Fibroblast of villous mesenchyme (primary cell): ENCODE data around the gene AURKB. TPM values are rescaled to one million over a fixed set of nuclear protein-coding genes. Genes with fewer than 3 reads are reported as not detected.
A peak's percentile ranks its signal among the peaks of the same experiment; 100 is the strongest.

Source experiments
- DNase-seq: peaks from one replicate; pipeline ENCODE4 v3.0.0-alpha.2; 2010; ENCODE audit warnings: low read depth
- H3K4me3 ChIP-seq: 2 replicates; pipeline ENCODE4 v1.5.1; 2011; ENCODE audit warnings: low read depth, mild to moderate bottlenecking, low read length
- CTCF ChIP-seq: IDR thresholded peaks from 2 replicates; pipeline ENCODE4 v1.5.1; 2012; ENCODE audit warnings: low read depth, mild to moderate bottlenecking, low read length; ENCODE audit not compliant: insufficient read depth
- total RNA-seq: library from RNA; depleted of rRNA; stranded (reverse); fragments of >200 nt; gene quantifications from 2 replicates; pipeline ENCODE4 v1.2.3, GENCODE V29; 2012

AURKB gene
- total RNA-seq, 1 donor = 19.0 TPM

GRCh38 chr17:8160224-8160577 is 50.2 kb downstream of the AURKB start:
- TF ChIP-seq CTCF = no peak
- no peak overlapping the region for H3K4me3 ChIP-seq
- DNase-seq = no peak

- no peak overlapping the region for H3K4me3 ChIP-seq
- no peak for DNase-seq
- no peak for TF ChIP-seq CTCF
Observed at GRCh38 chr17:8159459-8160223, 50.7 kb downstream of the AURKB start.

GRCh38 chr17:8159032-8159400 is 51.4 kb downstream of the AURKB start:
- H3K4me3 ChIP-seq = no peak overlapping the region
- no peak for TF ChIP-seq CTCF
- DNase-seq = no peak

- no peak overlapping the region for H3K4me3 ChIP-seq
- DNase-seq = peak; percentile 93
- TF ChIP-seq CTCF = peak; percentile 88
Observed at GRCh38 chr17:8158267-8159031, 51.9 kb downstream of the AURKB start.

- TF ChIP-seq CTCF = peak; percentile 8
- peak; percentile 100 for DNase-seq
Observed at GRCh38 chr17:8156246-8156992, 54.0 kb downstream of the AURKB start.

GRCh38 chr17:8155996-8156245 is 54.5 kb downstream of the AURKB start:
- no peak for DNase-seq
- TF ChIP-seq CTCF = no peak

More at GRCh38 chr17:8156246-8156992, 54.0 kb downstream of the AURKB start:
- peak overlapping the region; percentile 100 for H3K4me3 ChIP-seq

More at GRCh38 chr17:8155996-8156245, 54.5 kb downstream of the AURKB start:
- peak overlapping the region; percentile 100 for H3K4me3 ChIP-seq
